Measurements from ENCODE around the gene WNK4.

GRCh38 chr17:42781639-42782165 is 1.3 kb downstream of the WNK4 start:
- no peak for TF ChIP-seq CTCF (IDR thresholded peaks at IDR 0.05; ENCODE audit: low read depth, low read length)
- no peak for TF ChIP-seq POLR2A (IDR thresholded peaks at IDR 0.05; ENCODE audit: extremely low read depth, insufficient read length)
- TF ChIP-seq MAX (IDR thresholded peaks at IDR 0.05; ENCODE audit: low read depth, low read length): no peak
